ENCODE data around the gene BCL7A.
"Not testable (repeated sequence)": the region's sequence is repeated elsewhere in the genome, so short reads cannot be mapped to it uniquely, and the experiment has no call there.

BCL7A gene

DNA sequence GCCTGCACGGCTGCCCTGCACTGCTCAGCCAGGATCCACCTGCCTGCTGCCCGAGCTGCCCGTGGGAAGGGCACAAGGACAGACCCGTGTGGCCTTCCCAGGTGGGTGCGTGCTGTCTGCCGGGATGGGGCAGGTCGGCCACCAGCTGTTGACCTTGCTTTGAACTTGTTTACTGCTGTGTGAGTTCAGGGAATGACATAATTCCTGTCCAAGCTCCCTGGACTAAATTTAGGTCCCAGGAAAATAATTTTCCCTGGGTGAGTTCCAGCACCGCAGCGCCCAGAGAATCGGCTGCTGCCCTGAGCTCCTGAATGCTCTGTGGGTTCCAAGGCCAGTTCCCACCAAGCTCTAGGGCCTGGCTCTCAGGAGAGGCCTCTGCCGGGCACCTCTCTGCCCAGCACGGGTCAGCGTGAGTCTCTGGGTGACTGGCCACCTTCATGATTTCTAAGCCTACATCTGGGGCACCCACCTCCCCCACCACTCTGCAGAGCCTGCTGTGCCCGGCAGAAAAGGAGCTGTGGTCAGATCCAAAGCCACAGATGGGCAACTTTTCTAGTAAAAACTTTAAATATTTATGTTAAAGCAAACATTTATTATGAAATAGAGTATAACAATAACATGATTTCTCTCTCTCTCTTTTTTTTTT is 29.7 kb downstream of the BCL7A start:
- Histone ChIP-seq H3K27ac (no peak overlapping the region), H3K27me3 (ENCODE audit: insufficient read depth, low read depth, severe bottlenecking) (no peaks in the 10 kb centered on the region), H3K9me3 (ENCODE audit: severe bottlenecking) (no peaks in the 10 kb centered on the region), H3K36me3 (peaks cover 10% of the 10 kb centered on the region), H3K4me3 (ENCODE audit: low read depth, low read length) (no peak overlapping the region)
- TF ChIP-seq, protein P1, sequence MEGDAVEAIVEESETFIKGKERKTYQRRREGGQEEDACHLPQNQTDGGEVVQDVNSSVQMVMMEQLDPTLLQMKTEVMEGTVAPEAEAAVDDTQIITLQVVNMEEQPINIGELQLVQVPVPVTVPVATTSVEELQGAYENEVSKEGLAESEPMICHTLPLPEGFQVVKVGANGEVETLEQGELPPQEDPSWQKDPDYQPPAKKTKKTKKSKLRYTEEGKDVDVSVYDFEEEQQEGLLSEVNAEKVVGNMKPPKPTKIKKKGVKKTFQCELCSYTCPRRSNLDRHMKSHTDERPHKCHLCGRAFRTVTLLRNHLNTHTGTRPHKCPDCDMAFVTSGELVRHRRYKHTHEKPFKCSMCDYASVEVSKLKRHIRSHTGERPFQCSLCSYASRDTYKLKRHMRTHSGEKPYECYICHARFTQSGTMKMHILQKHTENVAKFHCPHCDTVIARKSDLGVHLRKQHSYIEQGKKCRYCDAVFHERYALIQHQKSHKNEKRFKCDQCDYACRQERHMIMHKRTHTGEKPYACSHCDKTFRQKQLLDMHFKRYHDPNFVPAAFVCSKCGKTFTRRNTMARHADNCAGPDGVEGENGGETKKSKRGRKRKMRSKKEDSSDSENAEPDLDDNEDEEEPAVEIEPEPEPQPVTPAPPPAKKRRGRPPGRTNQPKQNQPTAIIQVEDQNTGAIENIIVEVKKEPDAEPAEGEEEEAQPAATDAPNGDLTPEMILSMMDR (IDR thresholded peaks at IDR 0.05; ENCODE audit: low read depth, low read length) = no peak
- DNase-seq = no peak

DNA sequence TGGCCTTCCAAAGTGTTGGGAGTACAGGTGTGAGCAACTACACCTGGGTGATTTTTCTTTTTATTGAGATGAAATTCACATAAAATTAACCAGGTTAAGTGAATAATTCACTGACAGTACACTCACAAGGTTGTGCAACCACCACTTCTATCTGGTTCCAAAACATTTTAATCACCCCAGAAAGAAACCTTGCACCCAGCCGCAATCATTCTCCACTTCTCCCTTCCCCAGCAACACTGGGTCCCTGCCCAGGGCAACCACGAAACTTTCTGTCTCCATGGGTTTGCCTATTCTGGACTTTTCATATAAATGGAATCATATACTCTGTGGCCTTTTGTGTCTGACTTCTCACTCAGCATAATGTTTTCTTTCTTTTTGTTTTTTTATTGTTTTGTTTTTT is 30.6 kb downstream of the BCL7A start:
- DNase-seq = no peak
- no peak overlapping the region for H3K27ac ChIP-seq
- no peaks in the 10 kb centered on the region for H3K27me3 ChIP-seq (ENCODE audit: insufficient read depth, low read depth, severe bottlenecking)
- H3K36me3 ChIP-seq = peaks cover 11% of the 10 kb centered on the region
- H3K4me3 ChIP-seq (ENCODE audit: low read depth, low read length) = no peak overlapping the region
- H3K9me3 ChIP-seq (ENCODE audit: severe bottlenecking) = no peaks in the 10 kb centered on the region
- TF ChIP-seq, protein P1 (IDR thresholded peaks at IDR 0.05; ENCODE audit: low read depth, low read length) = no peak

DNA sequence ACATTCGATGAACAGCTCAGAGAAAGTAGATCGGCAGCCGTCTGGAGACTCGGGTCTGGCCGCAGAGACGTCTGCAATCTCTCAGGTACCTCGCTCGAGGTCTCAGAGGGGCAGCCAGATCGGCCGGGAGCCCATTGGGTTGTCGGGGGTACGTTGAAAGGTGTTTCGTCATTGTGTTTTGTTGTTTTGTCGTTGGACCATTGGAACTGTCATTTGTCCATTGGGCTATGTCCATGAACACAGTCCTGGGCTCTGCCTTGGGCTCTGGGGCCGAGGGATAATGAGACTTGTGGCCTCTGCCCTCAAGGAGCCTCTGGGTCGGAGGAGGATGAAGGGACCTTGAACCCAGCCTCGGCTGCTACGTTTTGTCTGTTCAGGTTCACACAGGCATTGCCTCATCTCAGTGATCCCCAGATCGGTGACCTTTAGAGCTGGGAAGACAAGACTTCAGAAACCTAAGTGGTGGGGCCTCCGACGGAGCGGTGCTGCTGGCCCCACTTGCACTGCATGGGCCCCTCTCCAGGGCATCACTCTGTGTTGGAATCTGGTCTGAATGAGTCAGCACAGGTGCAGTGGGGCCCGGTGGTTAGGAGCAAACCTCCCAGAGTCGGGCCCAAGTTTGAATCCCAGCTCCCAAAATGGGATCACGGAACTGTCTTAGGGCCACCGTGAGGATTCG is 33.3 kb downstream of the BCL7A start:
- H3K27me3 ChIP-seq (ENCODE audit: insufficient read depth, low read depth, severe bottlenecking) = no peaks in the 10 kb centered on the region
- TF ChIP-seq, protein P1 (IDR thresholded peaks at IDR 0.05; ENCODE audit: low read depth, low read length) = no peak
- DNase-seq = no peak
- H3K9me3 ChIP-seq (ENCODE audit: severe bottlenecking) = no peaks in the 10 kb centered on the region
- H3K27ac ChIP-seq = no peak overlapping the region
- H3K4me3 ChIP-seq (ENCODE audit: low read depth, low read length) = no peak overlapping the region
- H3K36me3 ChIP-seq = peaks cover 14% of the 10 kb centered on the region

DNA sequence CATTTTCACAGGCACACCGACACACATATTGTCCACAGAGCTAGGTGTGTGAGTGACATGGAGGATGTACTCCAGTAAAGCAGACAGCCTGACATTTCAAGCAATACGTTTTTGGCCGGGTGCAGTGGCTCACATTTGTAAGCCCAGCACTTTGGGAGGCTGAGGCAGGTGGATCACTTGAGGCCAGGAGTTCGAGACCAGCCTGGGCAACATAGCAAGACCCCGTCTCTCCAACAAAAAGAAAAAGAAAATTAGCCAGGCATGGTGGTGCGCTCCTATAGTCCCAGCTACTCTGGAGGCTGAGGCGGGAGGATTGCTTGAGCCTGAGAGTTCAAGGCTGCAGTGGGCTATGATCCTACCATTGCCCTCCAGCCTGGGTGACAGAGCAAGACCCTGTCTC is 34.7 kb downstream of the BCL7A start:
- H3K27me3 ChIP-seq (ENCODE audit: insufficient read depth, low read depth, severe bottlenecking); H3K4me3 ChIP-seq (ENCODE audit: low read depth, low read length); H3K9me3 ChIP-seq (ENCODE audit: severe bottlenecking); DNase-seq; H3K27ac ChIP-seq: not testable (repeated sequence)
- peaks cover 14% of the 10 kb centered on the region for H3K36me3 ChIP-seq

DNA sequence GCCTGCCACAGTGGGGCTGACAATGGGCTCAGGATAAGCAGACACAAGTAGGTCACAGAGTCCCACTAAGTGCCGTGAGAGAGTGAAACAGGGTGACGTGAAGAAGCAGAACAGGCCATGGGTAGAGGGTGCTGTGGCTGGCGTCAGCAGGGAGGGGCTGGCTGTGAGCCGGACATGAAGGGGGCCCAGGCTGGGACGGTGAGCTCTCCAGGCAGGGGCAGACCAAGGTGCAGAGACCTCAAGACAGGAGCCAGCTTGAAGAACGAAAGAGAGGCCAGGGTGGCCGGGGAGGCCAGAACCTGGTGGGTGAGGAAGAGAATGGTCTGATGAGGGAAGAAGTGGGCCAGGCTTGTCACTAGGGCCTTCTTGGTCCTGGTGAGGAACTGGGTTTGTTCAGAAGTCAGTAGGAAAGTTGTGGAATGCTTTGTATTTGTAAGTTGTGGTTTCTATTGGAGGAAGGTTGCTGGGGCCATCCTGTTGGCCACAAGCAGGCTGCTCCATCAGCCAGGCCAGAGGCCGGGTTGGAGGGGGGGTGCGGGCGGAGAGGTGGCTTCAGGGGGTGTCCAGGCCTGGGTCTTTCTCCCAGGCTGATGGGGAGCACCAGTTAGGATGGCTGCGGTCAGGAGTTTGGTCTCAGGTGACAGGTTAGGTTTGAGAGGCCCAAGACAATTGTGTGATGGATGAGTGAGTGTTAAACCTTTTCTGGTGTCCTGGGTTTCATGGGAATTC is 35.5 kb downstream of the BCL7A start:
- Histone ChIP-seq H3K27me3 (ENCODE audit: insufficient read depth, low read depth, severe bottlenecking) (no peaks in the 10 kb centered on the region), H3K4me3 (ENCODE audit: low read depth, low read length) (no peak overlapping the region), H3K9me3 (ENCODE audit: severe bottlenecking) (no peaks in the 10 kb centered on the region), H3K27ac (no peak overlapping the region), H3K36me3 (peaks cover 14% of the 10 kb centered on the region)
- DNase-seq = no peak
- TF ChIP-seq, protein P1 (IDR thresholded peaks at IDR 0.05; ENCODE audit: low read depth, low read length) = no peak

DNA sequence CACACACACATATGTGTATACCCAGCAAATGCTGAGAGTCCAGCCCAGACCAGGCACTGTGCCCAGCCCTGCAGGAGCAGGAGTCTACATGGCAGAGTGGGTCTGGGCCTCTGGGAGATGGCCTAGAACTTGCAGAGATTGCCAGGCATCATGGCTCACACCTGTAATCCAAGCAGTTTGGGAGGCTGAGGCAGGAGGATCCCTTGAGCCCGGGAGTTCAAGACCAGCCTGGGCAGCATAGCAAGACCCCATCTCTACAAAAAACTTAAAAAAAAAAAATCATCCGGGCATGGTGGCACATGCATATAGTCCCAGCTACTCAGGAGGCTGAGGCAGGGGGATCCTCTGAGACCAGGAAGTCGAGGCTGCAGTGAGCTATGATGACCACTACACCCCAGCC is 36.1 kb downstream of the BCL7A start:
- H3K27me3 ChIP-seq (ENCODE audit: insufficient read depth, low read depth, severe bottlenecking) = no peaks in the 10 kb centered on the region
- TF ChIP-seq, protein P1 (IDR thresholded peaks at IDR 0.05; ENCODE audit: low read depth, low read length) = no peak
- no peaks in the 10 kb centered on the region for H3K9me3 ChIP-seq (ENCODE audit: severe bottlenecking)
- DNase-seq = no peak
- no peak overlapping the region for H3K4me3 ChIP-seq (ENCODE audit: low read depth, low read length)
- peaks cover 14% of the 10 kb centered on the region for H3K36me3 ChIP-seq
- no peak overlapping the region for H3K27ac ChIP-seq
